Thoracic aorta (tissue), 2 donors: ENCODE measurements around the gene CKB. TPM values are rescaled to one million over a fixed set of nuclear protein-coding genes. Genes with fewer than 3 reads are reported as not detected.

Experiments
- ATAC-seq: fragments of 150-250 bp; one replicate; pipeline ENCODE4 v1.8.0; 2017; ENCODE audit warnings: low read depth; ENCODE audit not compliant: insufficient number of reproducible peaks, low FRiP score
- DNase-seq: peaks from one replicate; pipeline ENCODE4 v3.0.0-alpha.2; 2020; ENCODE audit warnings: low spot score
- H3K27ac ChIP-seq, 2 donors: fragments of 200-600 bp; sonication (generic); 1 replicate in 1 of 2; 2 replicates in 1 of 2; pipeline ENCODE4 v1.5.1; 2016; ENCODE audit warnings: mild to moderate bottlenecking in 2 of 2, moderate library complexity in 2 of 2
- H3K27me3 ChIP-seq: fragments of 200-600 bp; sonication (generic); replicated peaks from 2 replicates; pipeline ENCODE4 v1.6.0; 2016; ENCODE audit warnings: mild to moderate bottlenecking; ENCODE audit not compliant: insufficient read depth
- H3K36me3 ChIP-seq: fragments of 200-600 bp; sonication (generic); one replicate; pipeline ENCODE4 v1.5.1; 2016
- H3K4me1 ChIP-seq, 2 donors: fragments of 200-600 bp; sonication (generic); 1 replicate in 1 of 2; 2 replicates in 1 of 2; pipeline versions ENCODE4 v1.5.1 to v1.6.0; 2016; ENCODE audit warnings: low read depth in 2 of 2, mild to moderate bottlenecking in 1 of 2; ENCODE audit not compliant: control insufficient read depth in 1 of 2
- H3K4me3 ChIP-seq: fragments of 200-600 bp; sonication (generic); 2 replicates; pipeline ENCODE4 v1.5.1; 2016; ENCODE audit warnings: mild to moderate bottlenecking
- H3K9me3 ChIP-seq: fragments of 200-600 bp; sonication (generic); 2 replicates; pipeline ENCODE4 v1.5.1; 2016
- CTCF ChIP-seq: fragments of 200-600 bp; sonication (generic); IDR thresholded peaks from one replicate; pipeline ENCODE4 v1.5.1; 2019; ENCODE audit warnings: antibody characterized with exemption
- total RNA-seq, 2 donors: library from RNA; depleted of rRNA; stranded (reverse); fragments of >200 nt; gene quantifications; one replicate each; pipeline versions ENCODE4 v1.1.0 to v1.2.3, GENCODE V29; 2016

Gene CKB
- total RNA-seq, 2 donors from 2014 or later = 109 to 159 TPM

DNA sequence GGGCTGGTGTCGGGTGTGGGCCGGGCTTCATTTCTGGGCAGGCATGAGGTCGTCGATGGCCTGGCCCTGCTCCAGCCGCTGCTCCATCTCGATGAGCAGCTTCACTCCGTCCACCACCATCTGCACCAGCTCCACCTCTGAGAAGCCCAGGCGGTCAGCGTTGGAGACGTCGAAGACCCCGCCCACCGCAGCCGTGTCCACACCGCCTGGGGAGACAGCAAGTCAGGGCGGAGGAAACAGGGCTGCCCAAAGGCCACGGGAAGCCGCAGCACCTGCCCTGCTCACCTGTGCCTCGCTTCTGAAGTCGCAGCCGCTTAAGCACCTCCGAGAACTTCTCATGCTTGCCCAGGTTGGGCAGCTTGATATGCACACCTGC lies 2.8 kb downstream of the CKB start:
- H3K4me1 ChIP-seq = peaks cover 14 to 57% of the 10 kb centered on the region in 2 donors
- H3K4me3 ChIP-seq = no peak overlapping the region
- ATAC-seq (no peak), DNase-seq (no peak)
- H3K36me3 ChIP-seq = no peaks in the 10 kb centered on the region
- H3K9me3 ChIP-seq = no peaks in the 10 kb centered on the region
- no peak for TF ChIP-seq CTCF
- peak overlapping the region; percentile 15 to 66 for H3K27ac ChIP-seq
- H3K27me3 ChIP-seq = no peaks in the 10 kb centered on the region

DNA sequence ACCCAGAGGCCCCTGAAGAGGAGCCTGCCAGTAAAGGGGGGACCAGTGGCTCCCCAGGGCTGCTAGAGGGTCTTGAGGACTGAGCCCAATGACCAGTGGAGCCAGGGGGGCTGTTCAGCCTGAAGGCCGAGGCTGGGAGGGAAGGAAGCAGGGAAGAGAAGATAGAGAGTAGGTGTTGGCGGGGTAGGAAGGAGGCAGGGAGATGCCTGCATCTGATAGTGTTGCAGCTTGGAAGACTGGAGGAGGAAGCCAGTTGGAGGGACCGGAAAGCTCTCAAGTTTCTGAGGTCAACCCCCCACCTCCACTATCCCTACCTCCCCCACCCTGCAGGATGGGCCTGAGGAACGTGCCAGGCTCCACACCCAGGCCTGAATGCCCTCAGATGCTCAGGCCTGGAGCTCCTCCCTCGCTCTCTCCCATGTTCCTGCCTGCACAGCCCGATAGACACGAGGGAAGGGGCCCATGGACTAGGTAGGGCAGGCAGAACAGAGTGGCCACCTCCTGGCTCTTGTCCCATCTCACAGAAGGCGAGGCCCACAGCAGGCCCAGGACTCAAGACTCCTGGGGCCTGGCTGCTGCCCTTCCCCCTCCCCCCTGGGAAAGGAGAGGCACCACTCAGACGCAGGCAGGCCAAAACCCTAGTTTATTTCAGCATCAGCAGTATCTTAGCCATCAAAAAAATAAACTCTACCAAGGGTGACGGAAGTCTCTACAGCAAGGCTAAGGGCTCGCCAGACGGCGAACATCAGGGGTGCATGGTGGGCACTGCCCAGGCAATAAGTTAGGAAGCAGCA lies 3.4 kb downstream of the CKB start:
- H3K27ac ChIP-seq = peak overlapping the region; percentile 15 to 39
- ATAC-seq (no peak), DNase-seq (no peak)
- TF ChIP-seq CTCF = no peak
- no peaks in the 10 kb centered on the region for H3K9me3 ChIP-seq
- H3K36me3 ChIP-seq = no peaks in the 10 kb centered on the region
- peaks cover 14 to 57% of the 10 kb centered on the region in 2 donors for H3K4me1 ChIP-seq
- no peaks in the 10 kb centered on the region for H3K27me3 ChIP-seq
- H3K4me3 ChIP-seq = no peak overlapping the region

DNA sequence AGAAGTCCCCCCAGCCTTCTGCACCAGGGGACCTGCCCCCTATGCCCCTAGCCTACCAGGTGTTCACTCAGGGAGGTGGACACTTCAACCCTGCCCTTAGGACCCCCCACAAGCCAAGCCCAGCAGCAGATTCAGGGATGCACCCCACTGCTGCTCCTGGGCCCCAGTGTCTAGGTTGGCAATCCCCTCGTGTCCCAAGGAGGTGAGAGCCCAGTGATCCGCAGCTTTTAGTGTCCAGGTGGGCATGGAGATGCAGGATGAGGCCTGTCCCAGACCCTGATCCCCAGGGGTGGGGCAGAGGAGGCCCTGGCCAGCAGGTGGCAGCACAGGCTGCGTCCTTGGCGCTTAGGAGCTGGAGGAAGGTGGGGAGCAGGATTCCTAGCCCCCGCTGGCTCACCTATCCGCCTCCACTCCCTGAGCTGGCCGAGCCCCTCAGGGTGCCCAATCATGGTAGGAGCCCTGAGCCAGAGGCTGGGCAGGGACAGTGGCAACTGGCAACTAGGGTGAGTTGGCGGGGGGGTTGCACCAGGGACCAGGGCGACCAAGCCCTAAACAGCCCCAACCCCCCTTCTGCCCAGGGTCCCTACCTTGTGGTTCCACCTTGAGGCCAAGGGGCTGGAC lies 4.1 kb downstream of the CKB start:
- DNase-seq (no peak), ATAC-seq (no peak)
- peak; percentile 88 for TF ChIP-seq CTCF
- Histone ChIP-seq H3K9me3 (no peaks in the 10 kb centered on the region), H3K27me3 (no peaks in the 10 kb centered on the region), H3K4me1 (peaks cover 18 to 64% of the 10 kb centered on the region in 2 donors), H3K27ac (peak overlapping the region in 1 of 2 donors; percentile 39), H3K36me3 (no peaks in the 10 kb centered on the region), H3K4me3 (no peak overlapping the region)

- Histone ChIP-seq H3K27me3 (no peaks in the 10 kb centered on the region), H3K4me3 (no peak overlapping the region), H3K9me3 (no peaks in the 10 kb centered on the region), H3K36me3 (no peaks in the 10 kb centered on the region), H3K4me1 (peaks cover 18 to 64% of the 10 kb centered on the region in 2 donors), H3K27ac (peak overlapping the region; percentile 8 to 39)
- no peak for DNase-seq
- no peak for ATAC-seq
- no peak for TF ChIP-seq CTCF
These were observed 4.8 kb downstream of the CKB start for GRCh38 chr14:103517721-103518421.

- H3K4me1 ChIP-seq = peaks cover 22 to 64% of the 10 kb centered on the region in 2 donors
- TF ChIP-seq CTCF = no peak
- no peak overlapping the region for H3K4me3 ChIP-seq
- no peak for ATAC-seq
- H3K27me3 ChIP-seq = no peaks in the 10 kb centered on the region
- H3K36me3 ChIP-seq = no peaks in the 10 kb centered on the region
- no peak for DNase-seq
- H3K27ac ChIP-seq = peak overlapping the region; percentile 8 to 58
- no peaks in the 10 kb centered on the region for H3K9me3 ChIP-seq
These were observed 5.5 kb downstream of the CKB start for GRCh38 chr14:103517174-103517566.
